Large intestine (tissue), 3 donors: ENCODE measurements around the gene PRMT3. TPM values are rescaled to one million over a fixed set of nuclear protein-coding genes. Genes with fewer than 3 reads are reported as not detected.
"Not testable (repeated sequence)": the region's sequence is repeated elsewhere in the genome, so short reads cannot be mapped to it uniquely, and the experiment has no call there.

ENCODE experiments used
- DNase-seq, 2 donors: peaks; one replicate each; pipeline versions ENCODE4 v3.0.0 to v3.0.0-alpha.2; 2013
- H3K27ac ChIP-seq: one replicate; pipeline ENCODE4 v1.5.1; 2013; ENCODE audit warnings: low read length
- H3K27me3 ChIP-seq: 2 replicates; pipeline ENCODE4 v1.6.1; 2013; ENCODE audit warnings: low read length; ENCODE audit not compliant: control insufficient read depth, insufficient read depth
- H3K36me3 ChIP-seq: 2 replicates; pipeline ENCODE4 v1.6.1; 2013; ENCODE audit warnings: low read length; ENCODE audit not compliant: control insufficient read depth, insufficient read depth
- H3K4me1 ChIP-seq: one replicate; pipeline ENCODE4 v1.6.1; 2013; ENCODE audit warnings: low read length; ENCODE audit not compliant: control insufficient read depth, insufficient read depth
- H3K4me3 ChIP-seq: one replicate; pipeline ENCODE4 v1.5.1; 2013; ENCODE audit warnings: low read length
- H3K9me3 ChIP-seq: one replicate; pipeline ENCODE4 v1.6.1; 2013; ENCODE audit warnings: mild to moderate bottlenecking, low read depth, low read length, moderate library complexity; ENCODE audit not compliant: control insufficient read depth
- WGBS: methylation state at CpG from one replicate; pipeline ENCODE4 v1.1.5; 2013; ENCODE audit warnings: low lambda C conversion rate; ENCODE audit not compliant: insufficient coverage; 5-methylcytosine and 5-hydroxymethylcytosine counted together
- polyA plus RNA-seq: library from polyadenylated mRNA; unstranded; fragments of 120-200 nt; gene quantifications from one replicate; pipeline ENCODE4 v1.2.1, GENCODE V29; 2013

PRMT3 gene
- polyA plus RNA-seq, 1 donor: 17.2 TPM

DNA sequence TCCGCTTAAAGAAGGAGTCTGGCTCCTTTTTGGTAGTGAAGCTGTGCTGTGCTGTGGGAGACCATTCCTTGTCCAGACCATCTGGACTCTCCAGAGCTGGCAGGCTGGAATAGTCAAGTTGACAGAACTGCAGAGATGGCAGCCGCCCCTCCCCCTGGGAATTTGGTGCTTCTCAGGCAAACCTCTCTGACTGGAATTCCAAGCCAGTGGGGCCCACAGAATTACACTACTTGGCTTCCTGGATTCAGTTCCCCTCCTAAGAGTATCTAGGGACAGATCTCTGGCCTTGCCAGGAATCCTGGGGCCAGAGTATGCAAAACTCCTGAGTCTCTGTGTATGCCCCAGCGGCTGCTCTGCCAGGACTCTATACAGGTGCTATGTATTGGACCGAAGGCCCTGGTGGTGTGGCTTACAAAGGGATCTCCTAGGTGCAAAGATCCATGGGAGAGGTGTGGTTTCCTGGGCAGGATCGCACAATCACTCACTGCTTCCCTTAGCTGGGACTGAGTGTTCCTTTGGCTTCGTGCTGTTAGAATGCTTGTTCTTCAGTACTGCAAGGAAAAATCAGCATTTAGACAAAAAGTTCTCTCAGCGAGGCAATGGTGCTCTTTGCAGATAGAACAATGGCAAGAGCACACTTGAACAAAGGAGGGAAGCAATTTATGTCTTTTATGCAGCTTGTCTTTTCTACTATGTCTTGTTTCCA lies 86.8 kb downstream of the PRMT3 start:
- Histone ChIP-seq H3K36me3 (peaks cover 8% of the 10 kb centered on the region), H3K4me1 (no peaks in the 10 kb centered on the region), H3K4me3 (no peak overlapping the region), H3K9me3 (no peaks in the 10 kb centered on the region), H3K27me3 (no peaks in the 10 kb centered on the region), H3K27ac (no peak overlapping the region)
- WGBS: 83% methylated on average over 1 of the region's 7 CpGs
- DNase-seq: no peak

GRCh38 chr11:20474882-20475517 lies 87.5 kb downstream of the PRMT3 start:
- no peak for DNase-seq
- Histone ChIP-seq H3K27me3 (no peaks in the 10 kb centered on the region), H3K4me1 (no peaks in the 10 kb centered on the region), H3K4me3 (no peak overlapping the region), H3K9me3 (no peaks in the 10 kb centered on the region), H3K36me3 (peaks cover 12% of the 10 kb centered on the region), H3K27ac (no peak overlapping the region)
- WGBS: 80% methylated on average over 1 of the region's 2 CpGs

DNA sequence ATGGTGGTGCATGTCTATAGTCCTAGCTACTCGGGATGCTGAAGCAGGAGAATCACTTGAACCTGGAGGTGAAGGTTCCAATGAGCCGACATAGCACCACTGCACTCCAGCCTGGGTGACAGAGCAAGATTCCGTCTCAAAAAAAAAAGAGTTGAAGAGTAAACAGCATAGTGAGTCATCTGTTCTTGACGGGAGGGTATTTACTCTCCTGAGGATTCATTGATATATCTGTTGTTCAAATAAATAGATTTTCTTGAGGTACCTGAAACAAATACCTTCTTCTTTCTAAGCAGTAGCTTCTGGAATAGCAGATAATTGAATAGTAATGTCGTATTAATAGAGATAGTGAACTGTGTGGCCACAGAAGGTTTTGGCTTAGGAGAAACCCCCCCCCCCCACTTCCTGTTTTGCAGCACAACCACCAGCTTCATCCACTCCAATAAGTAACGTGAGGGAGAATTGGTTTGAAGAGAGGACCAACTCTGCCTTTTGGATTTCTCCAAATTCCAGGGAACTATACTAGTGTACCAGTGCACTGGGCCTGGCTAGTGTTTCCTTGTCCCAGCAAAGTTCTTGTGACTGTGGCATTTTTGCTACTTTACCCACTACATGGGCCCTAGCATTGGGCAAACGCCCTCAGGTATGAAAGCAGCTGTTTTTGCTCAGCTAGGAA lies 90.0 kb downstream of the PRMT3 start:
- Histone ChIP-seq H3K4me3 (no peak overlapping the region), H3K27ac (no peak overlapping the region), H3K9me3 (no peaks in the 10 kb centered on the region), H3K27me3 (no peaks in the 10 kb centered on the region), H3K36me3 (peaks cover 9% of the 10 kb centered on the region), H3K4me1 (no peaks in the 10 kb centered on the region)
- WGBS: 40% methylated on average over 1 of the region's 7 CpGs
- DNase-seq: no peak

- Histone ChIP-seq H3K27ac (no peak overlapping the region), H3K36me3 (peaks cover 9% of the 10 kb centered on the region), H3K9me3 (no peaks in the 10 kb centered on the region), H3K4me1 (no peaks in the 10 kb centered on the region), H3K27me3 (no peaks in the 10 kb centered on the region), H3K4me3 (no peak overlapping the region)
- WGBS: 100% methylated on average over 2 of the region's 6 CpGs
- DNase-seq: no peak
Observed at GRCh38 chr11:20479513-20479912, 92.0 kb downstream of the PRMT3 start.

DNA sequence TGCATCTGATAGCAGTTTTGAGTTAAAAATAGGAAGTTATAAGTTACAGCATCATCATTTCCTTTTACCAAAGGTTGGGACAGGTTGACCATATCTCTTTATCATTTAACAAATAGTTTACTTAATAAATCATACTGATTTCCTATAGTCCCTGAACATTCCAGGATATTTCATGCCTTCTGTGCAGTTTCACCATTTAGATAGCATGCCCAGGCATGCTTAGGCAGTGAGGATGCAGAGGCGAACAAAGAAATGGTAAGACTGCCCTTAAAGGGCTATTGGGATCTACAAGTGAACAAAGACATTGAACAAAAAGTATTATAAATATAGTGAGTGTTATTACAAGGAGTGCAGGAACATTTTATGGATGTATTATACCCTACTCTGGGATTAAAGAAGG lies 96.4 kb downstream of the PRMT3 start:
- no CpG with 5 or more reads among the region's 1 CpG for WGBS
- Histone ChIP-seq H3K9me3 (no peaks in the 10 kb centered on the region), H3K4me1 (no peaks in the 10 kb centered on the region), H3K27me3 (no peaks in the 10 kb centered on the region), H3K27ac (no peak overlapping the region), H3K36me3 (peaks cover 5% of the 10 kb centered on the region), H3K4me3 (no peak overlapping the region)
- no peak for DNase-seq

GRCh38 chr11:20484416-20484815 lies 96.9 kb downstream of the PRMT3 start:
- DNase-seq, H3K9me3 ChIP-seq, H3K4me1 ChIP-seq, H3K27ac ChIP-seq, H3K27me3 ChIP-seq, H3K4me3 ChIP-seq, H3K36me3 ChIP-seq: not testable (repeated sequence)
- WGBS: no CpG with 5 or more reads among the region's 1 CpG

DNA sequence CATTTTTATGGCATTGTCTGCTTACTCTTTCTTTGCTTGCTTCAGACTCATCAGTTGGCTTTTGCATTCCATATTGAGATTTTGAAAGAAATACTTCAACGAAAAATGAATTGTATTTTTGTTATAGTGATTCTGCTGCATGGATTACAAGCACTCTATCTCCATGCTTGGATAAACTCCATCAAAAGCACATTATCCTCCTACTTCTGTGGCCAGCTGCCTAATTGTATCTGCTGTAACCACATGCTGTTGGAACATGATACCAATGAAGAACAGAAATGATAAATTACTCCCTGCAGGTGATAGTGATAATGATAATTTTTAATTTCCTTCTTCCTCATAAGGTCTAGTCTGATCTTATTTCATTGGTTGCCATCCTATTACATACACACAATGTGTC lies 100.8 kb downstream of the PRMT3 start:
- no peaks in the 10 kb centered on the region for H3K9me3 ChIP-seq
- WGBS: no CpG with 5 or more reads among the region's 1 CpG
- H3K36me3 ChIP-seq: no peaks in the 10 kb centered on the region
- H3K27me3 ChIP-seq: no peaks in the 10 kb centered on the region
- H3K27ac ChIP-seq: no peak overlapping the region
- no peak overlapping the region for H3K4me3 ChIP-seq
- no peak for DNase-seq
- H3K4me1 ChIP-seq: no peaks in the 10 kb centered on the region

GRCh38 chr11:20489948-20490347 lies 102.4 kb downstream of the PRMT3 start:
- DNase-seq: no peak
- Histone ChIP-seq H3K27me3 (no peaks in the 10 kb centered on the region), H3K27ac (no peak overlapping the region), H3K9me3 (no peaks in the 10 kb centered on the region), H3K36me3 (peaks cover 8% of the 10 kb centered on the region), H3K4me3 (no peak overlapping the region), H3K4me1 (no peaks in the 10 kb centered on the region)
- no CpG with 5 or more reads among the region's 1 CpG for WGBS

- Histone ChIP-seq H3K36me3 (peaks cover 10% of the 10 kb centered on the region), H3K27me3 (no peaks in the 10 kb centered on the region), H3K27ac (no peak overlapping the region), H3K4me3 (no peak overlapping the region), H3K9me3 (no peaks in the 10 kb centered on the region), H3K4me1 (no peaks in the 10 kb centered on the region)
- WGBS: no CpG with 5 or more reads among the region's 4 CpGs
- no peak for DNase-seq
Observed at GRCh38 chr11:20493340-20493739, 105.8 kb downstream of the PRMT3 start.

DNA sequence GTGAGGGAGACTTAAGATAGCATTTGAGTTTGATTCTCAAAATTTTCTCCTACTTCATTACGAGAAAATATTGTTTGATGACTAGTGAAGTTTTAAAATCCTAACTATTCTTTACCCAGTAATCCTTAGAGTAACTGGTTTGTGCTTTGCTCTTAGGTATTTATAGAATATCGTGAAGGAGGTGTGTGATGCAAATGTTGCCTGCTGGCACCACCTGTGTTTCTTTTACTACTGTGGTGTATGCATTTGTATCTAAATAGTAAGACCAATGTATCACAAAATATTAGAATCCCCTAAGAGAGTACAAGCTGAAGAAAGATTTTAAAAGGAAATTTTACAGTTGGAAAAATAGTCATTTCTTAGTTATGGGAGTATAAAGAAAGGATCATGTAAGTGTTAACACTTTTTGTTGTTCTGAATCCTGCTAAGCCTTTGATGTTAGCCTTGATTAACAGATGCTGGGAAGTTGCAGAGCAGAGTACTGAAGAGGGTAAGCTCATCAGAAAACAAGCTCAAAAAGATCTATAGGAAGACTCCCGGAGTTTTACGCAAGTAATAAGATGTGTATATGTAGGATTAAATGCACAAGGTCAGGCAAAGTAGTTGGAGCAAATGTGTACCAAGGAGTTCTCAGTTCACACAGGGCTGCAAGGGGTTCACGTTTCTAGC lies 109.7 kb downstream of the PRMT3 start:
- H3K27ac ChIP-seq: no peak overlapping the region
- no peak for DNase-seq
- WGBS: 100% methylated on average over 1 of the region's 5 CpGs
- no peaks in the 10 kb centered on the region for H3K27me3 ChIP-seq
- H3K4me1 ChIP-seq: no peaks in the 10 kb centered on the region
- H3K36me3 ChIP-seq: peaks cover 10% of the 10 kb centered on the region
- no peaks in the 10 kb centered on the region for H3K9me3 ChIP-seq
- H3K4me3 ChIP-seq: no peak overlapping the region
